ENCODE measurements around the gene BMF.

Gene BMF

DNA sequence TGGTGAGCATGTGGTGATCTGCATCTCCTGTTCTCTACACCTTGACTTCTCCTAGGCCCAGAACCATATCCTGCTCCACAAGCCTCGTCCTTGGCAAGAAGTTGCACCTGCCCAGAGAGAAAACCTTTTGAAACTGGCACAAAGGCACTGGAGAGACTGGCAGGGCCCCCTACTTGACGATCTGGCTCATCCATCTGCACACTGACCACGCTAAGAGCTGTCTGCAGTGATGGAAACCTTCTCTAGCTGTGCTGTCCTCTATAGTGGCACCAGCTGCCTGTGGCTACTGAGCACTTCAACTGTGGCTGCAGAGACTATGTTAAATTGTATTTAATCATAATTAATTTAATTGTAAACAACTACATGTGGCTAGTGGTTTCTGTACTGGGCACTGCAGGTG is 43.5 kb downstream of the BMF start:
- no peak for DNase-seq (ENCODE audit: low read depth in 3 of 3)

- DNase-seq (ENCODE audit: low read depth in 3 of 3): no peak
Observed at GRCh38 chr15:40064231-40064894, 44.3 kb downstream of the BMF start.

DNA sequence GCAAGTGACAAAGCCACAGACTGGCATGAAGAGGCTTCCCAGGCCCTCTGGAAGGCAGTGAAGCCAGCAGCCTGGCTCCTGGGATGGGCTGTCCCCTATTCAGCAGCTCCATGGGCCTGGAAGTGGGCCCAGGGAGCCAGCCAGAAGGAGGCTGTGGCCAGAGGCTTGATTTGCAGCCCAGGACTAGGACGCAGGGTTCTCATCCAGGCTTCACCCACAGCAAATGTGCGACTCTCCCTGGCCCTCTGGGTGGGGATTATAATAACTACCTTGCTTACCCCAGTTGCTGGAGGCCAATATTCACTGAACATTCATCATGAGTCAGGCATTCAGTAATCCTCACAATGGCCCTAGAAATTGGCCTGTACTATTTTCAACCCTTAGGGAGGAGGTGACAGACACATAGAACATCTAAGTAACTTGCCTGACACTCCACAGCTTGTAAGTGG is 45.1 kb downstream of the BMF start:
- no peak for DNase-seq (ENCODE audit: low read depth in 3 of 3)

DNA sequence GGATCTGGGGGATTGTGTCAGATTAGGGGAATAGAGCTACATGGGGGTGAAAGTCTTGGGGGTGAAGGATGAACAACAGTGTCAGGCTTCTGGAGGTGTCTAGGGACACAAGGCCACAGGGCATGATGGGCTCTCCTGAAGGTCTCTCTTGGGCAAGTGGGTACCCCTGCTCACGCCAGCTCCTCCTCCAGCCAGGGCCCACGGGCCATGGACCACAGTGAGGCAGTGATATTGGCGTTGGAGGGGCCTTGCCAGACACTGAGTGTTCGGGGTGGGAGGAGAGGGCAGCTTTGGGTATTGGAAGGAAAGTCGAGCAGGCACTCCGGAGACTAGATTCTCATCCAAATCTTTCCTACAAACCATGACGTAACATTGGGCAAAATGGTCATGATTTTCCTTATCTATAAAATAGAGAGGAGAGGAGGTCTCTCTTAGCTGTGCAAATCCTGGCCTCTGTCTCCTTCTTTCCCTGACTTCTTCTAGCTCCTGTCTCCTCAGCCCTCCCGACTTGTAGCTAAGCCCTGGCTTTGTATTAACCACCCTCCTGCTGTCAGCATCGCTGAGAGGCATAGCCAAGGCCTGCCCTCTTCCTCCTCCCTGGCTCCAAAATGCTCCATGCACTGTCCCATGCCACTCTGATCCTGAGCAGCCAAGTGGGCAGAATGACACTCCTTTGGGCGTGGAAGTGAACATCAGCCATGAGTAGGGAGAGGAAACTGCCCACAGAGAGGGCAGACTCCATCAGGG is 45.7 kb downstream of the BMF start:
- DNase-seq (ENCODE audit: low read depth in 3 of 3): no peak

DNA sequence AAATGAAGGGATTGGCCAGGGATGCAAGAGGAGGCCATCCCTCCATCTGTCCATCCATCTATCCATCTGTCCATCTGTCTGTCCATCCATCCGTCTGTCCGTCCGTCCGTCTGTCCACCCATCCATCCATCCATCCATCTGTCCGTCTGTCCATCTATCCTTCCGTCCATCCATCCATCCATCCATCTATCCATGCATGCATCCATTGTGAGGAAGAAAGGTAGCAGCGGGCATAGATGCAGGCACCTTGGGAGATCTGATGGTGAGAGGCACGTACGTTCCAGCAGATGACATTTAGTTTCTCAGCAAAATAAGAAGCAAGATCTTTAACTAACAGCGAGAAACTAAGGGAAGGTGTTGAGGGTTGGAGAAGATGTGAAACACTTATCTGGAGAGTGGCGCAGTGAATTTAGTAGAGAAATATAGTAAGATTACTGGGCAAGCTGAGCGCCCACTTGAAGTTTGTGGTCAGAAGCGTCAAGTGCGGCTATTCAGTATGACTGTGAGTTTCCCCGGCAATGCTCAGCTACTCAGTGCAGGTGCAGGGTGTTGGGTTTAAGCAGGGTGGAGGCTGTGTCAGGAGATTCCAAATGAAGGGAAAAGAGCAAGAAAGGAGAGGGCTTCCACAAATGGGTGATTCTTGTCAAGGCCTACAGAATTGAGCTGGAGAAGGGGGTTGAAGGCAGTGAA is 47.3 kb downstream of the BMF start:
- no peak for DNase-seq (ENCODE audit: low read depth in 3 of 3)

GRCh38 chr15:40060236-40060961 is 48.3 kb downstream of the BMF start:
- no peak for DNase-seq (ENCODE audit: low read depth in 3 of 3)

DNA sequence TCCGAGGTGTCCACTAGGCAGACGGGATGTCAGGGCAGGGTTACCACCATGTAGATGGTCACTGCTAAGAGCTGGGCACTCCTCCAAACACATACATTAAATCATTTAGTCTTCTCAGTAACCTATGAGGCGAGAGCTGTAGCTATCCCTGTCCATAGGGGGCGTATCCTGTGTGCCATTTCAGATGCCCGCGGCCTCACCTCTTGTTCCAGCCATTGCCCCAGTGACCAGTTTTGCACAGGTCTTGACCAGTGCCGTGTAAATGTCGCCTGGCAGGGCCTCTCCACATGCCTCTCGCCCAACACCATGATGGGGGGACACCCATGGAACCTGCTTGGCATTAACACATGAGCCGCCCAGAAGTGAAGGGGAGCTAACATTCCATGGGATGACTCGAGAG is 48.9 kb downstream of the BMF start:
- no peak for DNase-seq (ENCODE audit: low read depth in 3 of 3)

DNA sequence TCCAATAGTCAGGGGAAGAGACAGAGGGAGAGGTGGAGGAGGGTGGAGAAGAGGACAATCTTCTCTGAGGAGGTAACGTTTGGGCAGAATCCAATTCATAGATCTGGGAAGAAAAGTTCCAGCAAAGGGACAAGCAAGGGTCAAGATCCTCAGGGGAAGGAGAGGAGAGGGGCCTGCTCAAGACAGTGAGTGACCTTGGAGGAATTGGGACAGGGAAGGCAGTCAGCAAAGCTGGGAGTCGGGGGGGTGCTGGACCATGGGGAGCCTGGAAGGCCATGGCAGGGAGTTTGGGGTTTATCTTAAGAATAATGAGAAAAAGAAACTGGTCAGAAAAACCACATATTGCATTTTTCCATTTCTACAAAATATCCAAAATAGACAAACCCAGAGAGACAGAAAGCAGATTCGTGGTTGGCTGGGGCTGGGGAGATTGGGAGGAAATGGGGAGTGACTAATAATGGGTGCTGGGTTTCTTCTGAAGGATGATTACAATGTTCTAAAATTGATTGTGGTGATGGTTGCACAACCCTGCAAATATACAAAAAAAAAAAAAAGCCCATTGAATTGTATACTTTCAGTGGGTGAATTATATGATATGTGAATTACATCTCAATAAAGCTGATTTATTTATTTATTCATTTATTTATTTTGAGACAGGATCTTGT is 50.1 kb downstream of the BMF start:
- DNase-seq (ENCODE audit: low read depth in 3 of 3): no peak

- no peak for DNase-seq (ENCODE audit: low read depth in 3 of 3)
Observed at GRCh38 chr15:40055576-40056293, 52.9 kb downstream of the BMF start.

DNA sequence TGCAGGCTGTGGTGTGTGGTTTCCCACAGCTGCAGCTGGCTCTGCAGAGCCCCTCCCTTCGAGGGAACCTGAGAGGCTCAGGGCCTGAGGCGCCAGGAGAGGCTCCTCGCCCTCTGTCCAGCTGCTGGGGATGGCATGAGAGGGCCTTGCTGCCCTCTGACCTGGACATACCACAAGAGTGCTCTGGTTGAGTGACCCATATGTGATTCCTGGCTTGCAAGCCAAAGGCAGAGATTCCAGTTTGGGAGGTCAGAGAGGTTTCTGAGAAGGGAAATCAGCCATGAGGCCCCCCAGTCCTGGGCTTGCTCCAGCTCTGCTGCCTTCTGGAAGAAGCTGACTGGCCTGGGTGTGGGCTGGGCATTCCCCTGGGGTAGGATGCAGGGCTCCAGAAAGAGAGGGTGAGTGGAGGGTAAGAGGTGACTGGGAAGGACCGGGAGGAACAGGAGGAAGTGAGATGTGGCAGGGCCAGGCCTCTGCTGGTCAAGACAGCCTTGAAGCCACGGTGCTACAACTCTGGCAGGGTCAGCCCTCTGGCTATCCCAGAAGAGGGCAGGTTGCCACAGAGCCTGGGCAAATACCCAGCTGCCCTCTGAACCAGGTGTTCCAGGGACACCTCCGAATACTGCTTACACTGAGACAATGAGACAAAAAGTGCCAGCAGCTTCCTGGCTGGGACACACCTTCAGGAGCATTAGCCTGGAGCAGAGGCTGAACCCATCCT is 53.7 kb downstream of the BMF start:
- DNase-seq (ENCODE audit: low read depth in 3 of 3): no peak

DNA sequence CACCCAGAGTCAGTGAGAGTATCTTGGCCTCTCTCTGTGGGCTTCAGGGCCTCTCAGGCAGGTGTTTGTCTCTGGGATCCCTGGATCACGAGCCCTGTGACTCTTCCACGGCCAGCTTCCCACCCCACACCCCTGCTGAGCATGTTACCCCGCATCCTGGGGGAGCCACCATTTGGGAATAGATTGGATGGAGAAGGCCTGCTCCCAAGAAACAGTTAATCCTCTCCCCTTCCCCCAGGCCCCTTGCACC is 54.1 kb downstream of the BMF start:
- no peak for DNase-seq (ENCODE audit: low read depth in 3 of 3)

DNA sequence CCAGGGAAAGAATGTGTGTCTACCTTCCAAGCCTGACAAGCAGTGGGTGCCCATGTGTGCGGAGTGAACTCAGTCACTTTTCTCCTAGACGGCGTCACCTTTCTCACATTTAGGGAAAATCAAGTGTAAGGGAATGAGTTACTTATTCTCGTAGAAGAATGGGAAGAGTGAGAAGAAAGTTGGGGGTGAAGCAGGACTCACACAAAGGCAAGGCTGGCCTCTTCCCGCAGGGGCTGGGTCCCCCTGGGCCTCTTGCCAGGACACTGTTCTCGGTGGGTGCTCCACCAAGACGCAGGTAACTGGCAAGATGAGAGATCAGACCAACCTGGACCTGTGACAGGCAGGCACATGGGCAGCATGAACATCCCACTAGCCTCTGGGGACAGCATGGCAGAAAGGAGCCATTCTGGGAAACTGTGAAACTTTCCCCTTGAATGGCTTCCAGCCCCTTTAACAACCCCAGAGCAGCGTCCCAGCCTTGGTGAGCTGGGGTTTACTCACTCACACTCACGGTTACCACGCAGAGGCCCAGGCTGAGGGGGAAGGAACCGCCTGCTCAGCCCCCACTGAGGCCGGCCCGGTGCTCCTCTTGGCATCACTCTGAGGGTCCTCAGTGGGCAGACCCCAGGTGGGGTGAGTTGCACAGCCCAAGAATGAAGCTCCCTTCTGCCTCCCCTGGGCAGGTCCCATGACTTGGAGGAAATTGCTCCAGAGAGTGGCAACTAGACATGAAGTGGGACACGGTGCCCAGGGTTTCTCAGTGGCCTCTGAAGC is 54.7 kb downstream of the BMF start:
- no peak for DNase-seq (ENCODE audit: low read depth in 3 of 3)

- no peak for DNase-seq (ENCODE audit: low read depth in 3 of 3)
Observed at GRCh38 chr15:40053079-40053830, 55.4 kb downstream of the BMF start.

GRCh38 chr15:40052604-40053003 is 56.1 kb downstream of the BMF start:
- no peak for DNase-seq (ENCODE audit: low read depth in 3 of 3)

- no peak for DNase-seq (ENCODE audit: low read depth in 3 of 3)
Observed at GRCh38 chr15:40051616-40052415, 56.9 kb downstream of the BMF start.

DNA sequence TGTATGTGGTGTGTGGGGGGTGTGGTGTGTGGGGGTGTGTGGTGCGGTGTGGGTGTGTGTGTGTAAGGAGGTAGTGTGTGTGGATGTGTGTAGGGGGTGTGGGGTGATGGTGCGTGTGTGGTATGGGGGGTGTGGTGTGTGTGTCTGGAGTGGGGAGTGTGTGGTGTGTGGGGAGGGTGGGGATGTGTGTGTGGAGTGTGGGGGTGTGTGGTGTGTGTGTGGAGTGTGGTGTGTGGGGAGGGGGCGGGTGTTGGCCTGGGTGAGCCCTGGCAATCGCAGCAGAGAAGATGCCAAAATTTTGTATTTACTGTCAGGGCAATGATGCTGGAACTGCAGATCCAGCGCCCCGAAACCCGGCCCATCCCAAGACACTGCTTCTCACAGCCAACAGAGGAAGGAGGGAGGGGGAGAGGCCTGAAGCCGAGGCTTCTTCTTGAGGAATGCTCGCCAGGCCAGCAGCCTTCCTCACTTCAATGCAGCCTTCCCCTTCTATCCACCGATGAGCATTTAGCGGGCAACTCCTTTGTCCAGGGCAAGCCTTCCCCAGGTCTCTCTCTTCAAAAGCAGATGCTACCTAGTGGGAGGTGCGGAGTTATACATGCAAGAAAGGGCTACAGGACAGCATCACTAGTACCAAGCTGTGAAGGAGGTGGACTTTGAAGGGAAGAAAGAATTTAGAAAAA is 57.8 kb downstream of the BMF start:
- DNase-seq (ENCODE audit: low read depth in 3 of 3): no peak

- no peak for DNase-seq (ENCODE audit: low read depth in 3 of 3)
Observed at GRCh38 chr15:40048926-40049475, 59.7 kb downstream of the BMF start.
